Activated T-cell treated with anti-CD3 and anti-CD28 coated beads, Interleukin-2, amount 50 U/mL, for 1 hour (primary cell): Measurements from ENCODE around the gene RS1.

ENCODE experiments used
- DNase-seq: peaks from one replicate; pipeline ENCODE4 v3.0.0-alpha.2; 2020

The RS1 gene

DNA sequence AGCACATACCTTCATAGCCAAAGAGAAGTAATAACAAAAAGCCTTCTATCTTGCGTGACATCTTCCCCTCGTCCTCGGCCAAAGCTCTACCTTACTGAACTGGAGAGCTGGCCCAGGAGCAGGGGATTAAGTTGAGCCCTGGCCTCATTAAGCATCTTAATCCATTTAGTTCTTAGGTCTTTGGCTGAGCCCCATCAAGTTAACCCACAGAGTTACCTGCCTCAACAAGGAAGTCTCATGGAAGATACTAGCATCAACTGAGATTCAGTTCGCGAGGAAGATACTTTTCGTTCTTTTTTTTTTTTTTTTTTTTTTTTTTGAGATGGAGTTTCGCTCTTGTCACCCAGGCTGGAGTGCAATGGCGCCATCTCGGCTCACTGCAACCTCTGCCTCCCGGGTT is at the start of gene RS1:
Gene RS1, minus strand, starts transcription at position 101 of the 400 bp plus-strand sequence. Its CDS starts 40 bp downstream, at position 61.
- no peak for DNase-seq

DNA sequence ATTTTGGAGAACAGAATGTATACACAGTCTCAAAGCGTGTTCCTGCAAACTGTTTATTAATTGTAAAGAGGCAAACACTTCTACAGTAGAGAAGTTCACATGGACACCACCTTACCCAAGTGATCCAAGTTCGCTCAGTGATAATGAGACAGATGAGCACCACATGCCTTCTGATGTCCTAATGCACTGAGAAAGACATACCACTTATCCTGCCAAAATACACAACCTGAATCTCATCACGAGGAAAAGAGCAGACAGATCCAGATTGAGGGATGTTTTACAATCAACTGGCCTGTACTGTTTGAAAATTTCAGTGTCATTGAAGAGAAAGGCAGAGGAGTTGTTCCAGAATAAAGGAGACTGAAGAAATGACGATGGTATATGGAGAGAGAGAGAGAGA is 47.9 kb upstream of the RS1 start:
- DNase-seq: no peak

- no peak for DNase-seq
Measured at GRCh38 chrX:18714910-18715309, 43.0 kb upstream of the RS1 start.

DNA sequence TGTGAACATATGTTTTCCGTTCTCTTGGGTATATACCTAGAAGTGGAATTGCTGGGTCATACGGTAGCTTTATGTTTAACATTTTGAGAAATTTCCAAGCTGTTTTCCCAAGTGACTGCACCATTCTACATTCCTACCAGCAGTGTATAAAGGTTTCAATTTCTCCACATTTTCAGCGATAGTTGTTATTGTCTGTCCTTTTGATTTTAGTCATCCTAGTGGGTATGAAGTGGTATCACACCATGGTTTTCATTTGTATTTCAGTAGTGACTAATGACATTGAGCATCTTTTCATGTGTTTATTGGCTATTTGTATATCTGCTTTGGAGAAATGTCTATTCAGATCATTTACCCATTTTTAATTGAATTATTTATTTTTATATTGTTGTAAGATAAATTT is 37.9 kb upstream of the RS1 start:
- no peak for DNase-seq

- DNase-seq: no peak
Measured at GRCh38 chrX:18707426-18708049, 35.6 kb upstream of the RS1 start, which contains the start of gene PPEF1. PPEF1 (plus strand) TSS chrX:18707645; CDS start chrX:18707781, 136 bp downstream.

GRCh38 chrX:18702362-18703195 is 30.7 kb upstream of the RS1 start:
- DNase-seq: no peak

DNA sequence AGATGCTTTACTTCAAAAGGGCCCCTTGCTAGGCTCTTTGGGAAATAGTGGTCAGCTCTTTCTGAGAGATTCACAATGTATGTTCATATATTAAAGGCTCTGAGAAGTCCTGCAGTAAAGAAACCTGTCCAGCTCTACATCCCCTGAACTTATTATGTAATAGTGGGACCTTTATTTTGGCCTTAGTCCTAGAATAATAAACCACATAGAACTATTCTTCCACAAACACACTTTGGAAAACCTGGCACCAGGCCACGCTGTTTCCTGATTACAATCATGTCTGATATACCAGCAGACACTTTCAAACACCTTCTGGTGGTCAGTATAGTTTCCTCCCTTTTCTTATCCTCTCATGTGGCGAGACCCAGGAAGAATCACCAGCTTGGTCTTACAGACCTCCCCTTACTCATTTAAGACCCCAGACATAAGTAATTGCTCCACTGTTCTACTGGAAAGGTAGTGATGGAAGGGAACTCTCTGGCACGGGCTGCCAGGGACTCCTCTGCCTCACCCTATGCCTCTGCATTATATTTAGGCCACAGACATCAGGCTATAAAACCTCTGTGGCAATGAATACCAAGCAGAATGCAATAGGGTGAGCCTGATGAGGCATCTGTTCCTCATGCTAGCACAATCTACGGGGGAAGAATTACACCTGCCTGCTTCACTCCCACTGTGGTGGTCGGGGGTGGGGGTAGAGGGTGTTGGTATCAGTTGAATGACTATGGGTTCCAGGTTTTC is 29.9 kb upstream of the RS1 start:
- DNase-seq: no peak

DNA sequence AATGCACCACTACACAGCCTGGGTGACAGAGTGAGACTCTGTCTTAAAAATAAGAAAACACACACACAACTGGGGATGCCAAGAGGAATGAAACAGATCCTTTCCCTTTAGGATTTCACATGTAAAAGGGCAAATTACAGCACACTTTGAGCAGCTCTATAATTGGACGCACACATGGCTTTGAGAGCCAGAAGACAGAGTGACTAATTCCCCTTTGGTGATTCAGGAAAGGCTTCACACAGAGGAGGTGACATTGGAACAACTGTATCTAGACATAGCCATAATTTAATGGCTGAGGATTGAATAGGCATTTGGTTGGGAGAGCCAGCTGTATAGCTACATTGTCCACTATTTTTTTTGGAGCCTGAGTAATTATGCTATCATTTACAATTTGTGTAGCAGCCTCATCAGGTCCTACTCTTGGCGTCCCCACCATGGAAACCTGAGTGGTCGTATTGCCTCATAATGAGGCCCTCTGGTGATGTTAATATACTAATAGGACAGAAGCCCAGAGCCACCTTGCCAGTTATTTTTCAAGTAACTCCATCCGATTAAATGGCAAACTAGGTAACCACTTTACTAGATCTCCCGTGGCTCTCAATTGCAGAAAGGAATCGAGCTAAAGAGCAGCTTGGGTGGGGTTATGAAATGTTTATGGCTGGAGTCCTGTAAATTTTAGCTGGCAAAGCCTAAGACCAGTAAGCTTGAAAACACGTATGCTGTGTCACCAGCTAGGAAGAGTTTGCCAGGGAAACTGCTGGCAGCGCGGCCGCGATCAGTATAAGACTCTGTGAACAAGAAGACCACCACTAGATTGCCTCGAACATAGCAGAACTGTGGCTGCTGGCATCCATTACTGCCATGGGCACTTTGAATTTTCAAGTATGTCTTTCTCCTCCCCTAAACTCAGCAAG is 27.1 kb upstream of the RS1 start:
- DNase-seq: no peak

GRCh38 chrX:18696653-18697052 is 24.7 kb upstream of the RS1 start:
- no peak for DNase-seq

DNA sequence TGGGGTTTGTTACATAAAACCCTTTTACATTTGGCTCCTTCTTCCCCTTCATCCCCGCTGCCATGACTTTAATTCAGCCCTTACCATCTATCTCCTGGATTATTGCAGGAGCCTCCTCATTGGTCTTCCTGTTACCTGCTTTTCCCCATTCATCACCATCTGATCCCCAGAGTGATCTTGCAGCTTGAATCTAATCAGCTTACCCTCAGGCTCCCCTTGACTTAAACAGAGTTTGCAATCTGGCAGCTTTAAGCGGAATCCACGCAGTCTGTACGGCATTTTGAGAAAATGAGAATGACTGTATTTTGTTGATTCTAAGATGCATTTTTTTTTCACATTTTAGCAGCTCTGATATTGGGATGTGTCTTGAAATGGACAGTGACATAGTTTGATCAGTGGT is 20.6 kb upstream of the RS1 start:
- DNase-seq: no peak

- no peak for DNase-seq
Measured at GRCh38 chrX:18691431-18691830, 19.5 kb upstream of the RS1 start.

- DNase-seq: no peak
Measured at GRCh38 chrX:18687856-18688495, 16.1 kb upstream of the RS1 start.

- no peak for DNase-seq
Measured at GRCh38 chrX:18682979-18683387, 11.1 kb upstream of the RS1 start.

DNA sequence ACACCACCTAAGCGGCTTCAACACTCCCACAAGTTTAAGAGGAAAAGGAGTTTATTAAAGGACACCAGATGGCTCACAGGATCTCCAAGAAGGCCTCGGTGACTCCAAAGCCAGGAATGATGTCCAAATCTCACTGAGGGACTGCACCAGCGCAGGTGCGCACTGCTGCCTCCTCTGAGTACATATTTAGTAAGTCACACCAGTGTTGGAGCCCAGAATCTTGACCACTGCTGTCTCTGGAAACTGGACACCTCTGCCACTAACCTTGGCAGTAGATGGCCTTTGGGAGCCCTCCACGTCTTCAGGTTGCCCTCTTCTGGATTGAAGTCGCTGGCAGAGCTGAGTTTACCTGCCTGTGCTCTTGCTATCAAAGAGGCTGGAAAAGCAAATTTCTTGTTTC is 10.1 kb upstream of the RS1 start:
- DNase-seq: no peak

DNA sequence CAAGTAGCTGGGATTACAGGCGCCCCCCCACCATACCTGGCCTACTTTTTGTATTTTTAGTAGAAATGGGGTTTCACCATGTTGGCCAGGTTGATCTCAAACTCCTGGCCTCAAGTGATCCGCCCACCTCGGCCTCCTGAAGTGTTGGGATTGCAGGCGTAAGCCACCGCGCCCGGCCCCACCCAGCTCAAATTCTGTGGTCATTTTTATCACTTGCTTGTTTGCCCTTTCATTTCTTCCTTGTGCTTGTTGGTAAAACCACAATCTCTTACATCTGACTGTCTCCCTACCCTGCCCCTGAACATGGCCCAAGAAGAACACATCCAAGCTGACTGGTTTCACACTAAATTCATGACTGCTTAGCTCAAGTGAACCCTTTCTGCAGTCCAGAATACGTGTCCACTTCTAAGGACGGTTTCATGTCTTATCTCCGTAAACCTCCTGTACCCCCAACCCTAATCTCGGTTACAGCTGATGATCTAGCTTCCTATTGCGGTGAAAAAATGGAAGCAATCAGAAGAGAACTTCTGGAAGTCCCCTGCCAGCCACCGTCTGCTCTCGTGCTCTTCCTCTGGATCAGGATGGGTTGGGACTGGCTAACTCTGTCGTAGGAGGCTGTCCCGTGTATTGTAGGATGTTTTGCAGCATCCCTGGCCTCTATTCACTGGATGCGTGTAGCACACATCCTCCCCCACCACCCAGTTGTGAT is 5.4 kb upstream of the RS1 start:
- DNase-seq: no peak

DNA sequence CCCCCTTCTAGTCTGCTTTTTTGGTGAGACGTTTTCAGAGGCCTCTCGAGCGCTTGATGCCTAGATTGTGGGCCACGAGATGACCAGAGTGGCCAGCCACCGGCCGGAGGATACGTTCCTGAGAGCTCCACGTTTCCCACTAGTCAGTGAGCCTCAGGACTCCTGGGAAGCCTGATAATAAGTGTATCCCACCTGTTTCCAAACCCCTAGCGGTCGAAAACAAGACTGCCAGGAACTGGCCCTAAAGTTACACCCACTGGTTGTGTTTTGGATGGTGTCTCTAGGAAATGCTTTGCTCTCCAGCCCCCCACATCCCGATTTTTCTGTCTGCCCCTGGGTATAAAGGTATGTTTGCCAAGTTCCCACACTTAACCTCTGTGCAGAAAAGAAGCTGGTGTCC is 4.6 kb upstream of the RS1 start:
- no peak for DNase-seq

DNA sequence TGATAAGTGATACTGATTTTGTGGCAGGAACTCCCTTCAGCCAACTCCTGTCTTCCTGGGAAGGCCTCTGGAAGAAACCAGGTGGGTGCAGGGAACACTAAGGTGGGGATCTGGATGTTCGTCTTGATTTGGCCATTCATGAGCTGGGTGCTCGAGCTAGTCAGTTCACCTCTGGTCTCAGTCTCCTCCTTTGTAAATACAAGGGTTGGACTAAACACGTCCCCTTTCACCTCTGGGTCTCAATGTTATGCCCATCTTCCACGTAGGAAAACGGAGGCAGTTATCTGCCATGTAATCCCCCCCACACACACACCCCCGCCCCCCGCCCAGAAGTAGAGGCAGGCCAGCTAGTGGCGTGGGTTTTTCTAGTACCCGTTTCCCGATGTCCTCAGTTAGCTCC is 4.1 kb upstream of the RS1 start:
- DNase-seq: no peak

DNA sequence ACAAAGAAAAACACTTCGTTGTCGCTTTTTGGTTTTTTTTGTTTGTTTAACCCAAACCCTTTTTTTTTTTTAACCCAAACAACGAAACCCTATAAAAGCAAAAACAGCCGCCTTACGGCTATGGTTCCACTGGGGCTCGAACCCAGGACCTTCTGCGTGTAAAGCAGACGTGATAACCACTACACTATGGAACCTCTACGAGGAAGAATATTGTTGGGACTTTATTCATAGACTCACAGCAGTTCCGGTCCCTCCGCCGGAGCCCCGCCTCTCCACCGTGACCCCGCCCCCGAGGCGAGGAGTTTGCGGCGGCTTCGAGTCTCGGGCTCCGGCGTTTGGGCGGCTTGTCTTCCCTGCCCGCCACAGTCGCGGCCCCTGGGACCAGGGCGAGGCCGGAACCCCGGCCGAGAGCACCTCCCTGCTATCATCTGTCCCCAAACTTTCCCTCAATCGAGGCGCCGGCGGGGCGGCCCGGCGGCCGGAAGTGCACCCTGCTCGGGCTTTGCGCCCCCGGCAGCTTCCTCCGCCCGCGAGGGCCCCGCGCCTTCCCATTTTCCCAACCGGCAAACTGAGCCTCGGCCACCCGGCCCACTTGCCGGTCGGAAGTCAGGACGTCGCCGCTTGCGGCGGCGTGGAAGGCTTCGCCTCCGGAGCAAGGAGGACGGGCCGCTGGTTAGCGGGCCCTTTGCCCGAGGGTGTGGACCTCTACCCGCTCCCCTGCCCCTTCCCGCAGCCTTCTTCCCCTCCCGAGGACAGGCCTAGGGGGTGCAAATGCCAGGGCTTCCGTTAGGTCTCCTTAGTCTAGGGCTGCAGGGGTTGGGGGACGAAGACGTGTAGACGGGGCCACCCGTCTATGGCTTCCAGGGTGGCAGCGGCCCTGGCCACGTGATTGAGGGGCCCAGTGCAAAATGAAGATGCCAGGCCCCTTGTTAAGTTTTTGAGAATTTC is 3.2 kb upstream of the RS1 start:
- DNase-seq: peak; percentile 84

DNA sequence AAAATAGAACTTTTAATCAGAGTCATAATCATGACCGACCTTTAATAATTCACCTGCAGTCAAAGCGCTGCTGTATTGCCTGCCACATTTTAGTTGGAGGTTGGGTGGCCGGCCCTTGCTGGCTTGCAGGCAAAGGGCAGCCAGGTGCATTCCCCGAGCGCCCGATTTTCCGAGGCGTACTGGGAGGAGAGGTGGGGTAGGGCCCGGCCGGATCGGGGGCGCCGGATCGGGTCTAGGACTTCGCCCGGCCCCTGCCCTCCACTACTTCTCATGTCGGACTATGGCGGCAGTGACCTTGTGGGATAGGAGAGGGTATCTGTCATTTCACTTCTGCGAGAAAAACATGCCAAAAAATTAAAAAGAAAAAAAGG is 2.5 kb upstream of the RS1 start:
- DNase-seq: peak; percentile 39

DNA sequence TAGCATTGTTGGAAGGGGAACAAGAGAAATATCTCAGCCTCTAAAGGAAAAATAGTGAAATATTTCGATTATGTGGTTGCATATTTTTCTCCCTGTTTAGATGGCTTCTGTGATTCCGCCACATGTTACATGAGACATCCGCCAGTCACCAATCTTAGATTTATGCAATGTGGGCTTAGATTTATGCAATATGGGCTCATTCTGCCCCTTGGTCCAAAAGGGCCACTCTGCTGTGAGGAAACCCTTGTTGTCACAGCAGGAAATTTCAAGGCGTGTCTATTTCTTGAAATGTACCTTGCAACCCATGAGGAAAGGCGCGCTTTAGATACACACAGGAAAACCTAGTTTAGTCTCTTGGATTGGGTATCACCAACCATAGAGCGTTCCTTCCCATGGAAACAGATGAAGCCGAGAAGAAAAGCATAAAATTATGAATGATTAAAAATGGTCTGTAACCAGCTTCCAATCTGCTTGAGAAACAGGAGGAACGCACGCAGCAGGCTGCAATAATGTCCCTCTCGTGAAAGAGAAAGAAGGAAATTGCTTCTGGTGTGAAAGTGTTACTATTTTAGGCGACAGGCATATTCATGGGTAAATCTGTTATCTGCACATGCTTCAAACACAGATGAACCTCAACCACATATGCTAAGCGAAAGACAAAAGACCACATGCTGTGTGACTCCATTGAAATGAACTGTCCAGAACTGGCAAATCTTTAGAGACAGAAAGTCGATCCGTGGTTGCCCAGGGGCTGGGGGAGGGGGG is 3.7 kb downstream of the RS1 start:
- no peak for DNase-seq
